Aorta (tissue), 5 donors: Measurements from ENCODE around the gene FHIT. TPM values are rescaled to one million over a fixed set of nuclear protein-coding genes. Genes with fewer than 3 reads are reported as not detected.

Experiments used
- ATAC-seq: fragments of 200-7000 bp; cut with Tn5 transposase; one replicate; pipeline ENCODE4 v1.9.1; 2022; ENCODE audit warnings: moderate library complexity; ENCODE audit not compliant: low FRiP score
- DNase-seq, 2 donors: peaks; one replicate each; pipeline ENCODE4 v3.0.0-alpha.2; 2020
- H3K27ac ChIP-seq, 2 donors: one replicate each; pipeline ENCODE4 v1.5.1; 2013; ENCODE audit warnings: low read length in 2 of 2, mild to moderate bottlenecking in 2 of 2, moderate library complexity in 2 of 2, control low read depth in 1 of 2, inconsistent platforms in 1 of 2, low read depth in 1 of 2
- H3K27me3 ChIP-seq, 2 donors: one replicate each; pipeline ENCODE4 v1.6.1; 2013; ENCODE audit warnings: control low read depth in 1 of 2, low read length in 1 of 2, mild to moderate bottlenecking in 1 of 2, moderate library complexity in 1 of 2; ENCODE audit not compliant: insufficient read depth in 2 of 2, control insufficient read depth in 1 of 2
- H3K36me3 ChIP-seq, 2 donors: one replicate each; pipeline ENCODE4 v1.6.1; 2013; ENCODE audit warnings: control low read depth in 1 of 2, low read length in 1 of 2, mild to moderate bottlenecking in 1 of 2; ENCODE audit not compliant: insufficient read depth in 2 of 2, control insufficient read depth in 1 of 2
- H3K4me1 ChIP-seq, 2 donors: one replicate each; pipeline ENCODE4 v1.6.1; 2013; ENCODE audit warnings: low read length in 2 of 2, control low read depth in 1 of 2, mild to moderate bottlenecking in 1 of 2, moderate library complexity in 1 of 2; ENCODE audit not compliant: insufficient read depth in 2 of 2, control insufficient read depth in 1 of 2
- H3K4me3 ChIP-seq, 2 donors: one replicate each; pipeline ENCODE4 v1.5.1; 2013; ENCODE audit warnings: low read length in 2 of 2, control low read depth in 1 of 2, mild to moderate bottlenecking in 1 of 2
- H3K9me3 ChIP-seq: one replicate; pipeline ENCODE4 v1.6.1; 2013; ENCODE audit warnings: mild to moderate bottlenecking, low read length; ENCODE audit not compliant: control insufficient read depth
- WGBS, 2 donors: extraction: QIAGEN DNeasy Blood & Tissue Kit; methylation state at CpG; one replicate each; pipeline ENCODE4 v1.1.7; 2013; 5-methylcytosine and 5-hydroxymethylcytosine counted together
- intact Hi-C, 2 donors: fragments of 100-400 bp; cut with DNase I; formaldehyde crosslinking; loops; one replicate each; pipeline versions ENCODE4 v1.14.2 to v1.15.0; 2022
- polyA plus RNA-seq, 2 donors: library from polyadenylated mRNA; stranded (reverse); fragments of 200-250 nt; gene quantifications; one replicate each; pipeline ENCODE4 v1.2.3, GENCODE V29; 2013
- total RNA-seq, 2 donors: library from RNA; stranded (reverse); fragmentation: NEBNext Ultra II Directional; extraction: Animal tissue kit (Norgen Biotek cat#: 25700); gene quantifications; one replicate each; pipeline ENCODE4 v1.2.1, GENCODE V29; 2021
- donor health status: healthy with polysubstance abuse.
- donor health status: Bipolar disorder and iron deficiency.
- donor health status: DM: no; HTN: no; CAD: no.
- donor health status: DM: no; HTN: no; CAD: no.
- donor health status: DM: yes; HTN: yes; CAD: no.

Gene FHIT
- total and polyA plus RNA-seq, 4 donors = 1.1 to 9.2 (median 3.0) TPM

DNA sequence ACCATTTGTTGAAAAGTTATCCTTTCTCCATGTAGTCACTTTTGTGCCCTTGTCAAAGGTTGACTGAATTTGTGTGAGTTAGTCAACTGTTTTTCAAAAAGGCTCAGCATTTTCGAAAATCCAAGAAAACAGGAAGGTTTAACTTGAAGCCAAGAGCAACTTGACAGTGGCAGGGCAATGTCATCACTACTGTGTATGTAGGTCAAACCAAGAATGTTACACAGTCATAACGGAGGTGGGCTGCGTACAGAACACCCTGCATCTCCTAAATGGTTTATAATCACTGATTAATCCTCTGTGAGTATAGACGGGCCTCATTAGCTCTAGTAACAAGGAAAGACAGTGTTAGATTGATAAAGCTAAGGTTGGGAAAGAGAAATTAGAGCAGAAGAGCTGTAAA is 1064.9 kb downstream of the FHIT start:
- Histone ChIP-seq H3K27me3 (no peaks in the 10 kb centered on the region), H3K4me3 (no peak overlapping the region), H3K36me3 (no peaks in the 10 kb centered on the region), H3K4me1 (no peaks in the 10 kb centered on the region), H3K27ac (no peak overlapping the region), H3K9me3 (peaks cover 1% of the 10 kb centered on the region)
- WGBS, 2 donors = 81 to 83% methylated on average over 4 of the region's 4 CpGs
- intact Hi-C loops = no loop called here
- DNase-seq (no peak), ATAC-seq (no peak)

DNA sequence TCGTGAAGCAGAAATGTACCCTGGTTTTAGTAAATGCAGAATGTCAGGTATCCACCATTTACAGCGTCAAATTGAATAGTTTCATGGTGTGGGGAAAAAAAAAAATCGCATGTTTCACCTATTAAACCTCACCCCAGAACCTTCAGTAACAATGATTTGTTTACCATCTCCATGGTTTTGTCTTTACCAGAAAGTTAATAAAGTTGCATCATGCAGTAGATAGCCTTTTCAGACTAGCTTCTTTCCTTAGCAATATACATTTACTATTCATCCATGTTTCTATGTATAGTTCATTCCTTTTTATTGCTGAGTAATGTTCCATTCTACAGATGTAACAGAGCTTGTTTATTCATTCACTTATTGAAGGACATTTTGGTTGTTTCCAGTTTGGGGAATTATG is 1066.1 kb downstream of the FHIT start:
- H3K27ac ChIP-seq = no peak overlapping the region
- ATAC-seq (no peak), DNase-seq (no peak)
- intact Hi-C loops = no loop called here
- no peaks in the 10 kb centered on the region for H3K4me1 ChIP-seq
- no peaks in the 10 kb centered on the region for H3K36me3 ChIP-seq
- H3K9me3 ChIP-seq = peaks cover 1% of the 10 kb centered on the region
- H3K27me3 ChIP-seq = no peaks in the 10 kb centered on the region
- 95 to 100% methylated on average over 3 of the region's 3 CpGs for WGBS, 2 donors
- H3K4me3 ChIP-seq = no peak overlapping the region

DNA sequence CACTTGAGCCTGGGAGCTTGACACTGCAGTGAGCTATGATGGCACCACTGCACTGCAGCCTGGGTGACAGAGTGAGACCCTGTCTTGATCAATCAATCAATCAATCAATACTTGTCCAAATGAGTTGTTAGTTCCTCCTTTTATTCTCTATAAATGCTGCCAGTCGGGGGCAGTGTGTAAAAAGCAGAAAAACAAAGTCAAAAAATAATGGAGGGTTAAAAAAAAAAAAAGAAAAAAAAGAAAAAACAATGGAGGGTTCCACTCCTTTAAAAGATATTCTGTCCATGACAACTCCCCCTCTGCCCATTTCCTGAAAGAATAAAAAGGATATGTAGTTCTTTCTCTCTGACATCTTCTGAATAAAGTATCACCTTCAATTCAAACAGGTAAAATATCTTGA is 1068.6 kb downstream of the FHIT start:
- H3K9me3 ChIP-seq = peaks cover 1% of the 10 kb centered on the region
- intact Hi-C loops = no loop called here
- no peak for ATAC-seq
- H3K4me1 ChIP-seq = no peaks in the 10 kb centered on the region
- DNase-seq = no peak
- H3K27me3 ChIP-seq = no peaks in the 10 kb centered on the region
- no peaks in the 10 kb centered on the region for H3K36me3 ChIP-seq
- no peak overlapping the region for H3K27ac ChIP-seq
- H3K4me3 ChIP-seq = no peak overlapping the region
- WGBS, 2 donors = 76 to 94% methylated on average over 1 of the region's 1 CpG

DNA sequence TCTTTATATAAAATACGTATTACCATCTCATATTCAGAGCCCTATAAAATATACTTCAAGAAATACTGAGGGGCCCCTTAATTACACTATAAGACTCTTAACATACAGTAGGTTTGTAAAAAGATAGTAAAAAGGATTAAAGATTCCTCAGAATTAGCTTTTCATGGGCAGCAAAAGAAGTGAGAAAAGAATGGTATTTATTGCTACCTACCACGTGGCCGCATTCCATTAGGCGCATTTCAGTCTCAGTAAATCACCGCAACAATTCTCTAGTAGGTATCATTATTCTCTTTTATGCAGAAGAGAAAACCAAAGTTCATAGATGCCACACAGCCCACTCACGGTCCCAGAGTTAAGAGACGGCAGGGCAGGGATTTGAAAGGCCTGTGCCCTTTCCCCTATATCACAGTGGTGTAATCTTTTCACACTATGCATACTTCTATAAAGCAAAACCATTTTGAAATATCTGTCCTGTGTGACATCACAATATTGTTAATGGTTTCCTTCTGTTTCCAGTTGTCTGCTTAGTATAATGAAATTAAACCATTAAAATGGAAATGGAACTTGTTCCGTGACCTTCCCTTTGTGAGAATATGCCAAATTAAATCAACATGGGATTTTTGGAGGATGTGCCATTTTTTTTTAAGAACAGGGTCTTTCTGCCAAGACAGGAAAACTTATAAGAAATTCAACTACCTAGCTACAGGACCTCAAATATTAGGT is 1072.2 kb downstream of the FHIT start:
- ATAC-seq (no peak), DNase-seq (no peak)
- Histone ChIP-seq H3K9me3 (no peaks in the 10 kb centered on the region), H3K27ac (no peak overlapping the region), H3K36me3 (no peaks in the 10 kb centered on the region), H3K27me3 (no peaks in the 10 kb centered on the region), H3K4me1 (no peaks in the 10 kb centered on the region), H3K4me3 (no peak overlapping the region)
- 89 to 93% methylated on average over 8 of the region's 8 CpGs for WGBS, 2 donors
- intact Hi-C loops = no loop called here

DNA sequence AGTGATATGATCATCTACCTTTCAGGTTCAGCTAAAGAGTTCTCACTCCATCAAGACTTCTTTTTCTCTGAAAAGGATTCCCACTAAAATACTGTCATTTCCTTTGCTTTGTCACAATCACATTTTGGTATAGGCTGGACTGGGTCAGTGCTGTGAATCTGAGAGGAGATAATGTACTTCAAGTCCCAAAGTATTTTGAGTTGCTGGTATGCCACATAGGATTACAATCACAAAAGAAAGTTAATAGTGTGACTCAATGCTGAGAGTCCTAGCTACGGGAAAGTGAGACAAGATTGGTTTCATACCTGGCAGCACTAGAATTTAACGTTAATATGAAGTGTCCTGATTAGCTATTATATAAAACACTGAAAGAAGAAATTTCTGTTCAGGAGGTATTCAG is 1073.5 kb downstream of the FHIT start:
- ATAC-seq (no peak), DNase-seq (no peak)
- no peak overlapping the region for H3K27ac ChIP-seq
- H3K4me1 ChIP-seq = no peaks in the 10 kb centered on the region
- intact Hi-C loops = no loop called here
- no peak overlapping the region for H3K4me3 ChIP-seq
- no peaks in the 10 kb centered on the region for H3K9me3 ChIP-seq
- peaks cover 0 to 2% of the 10 kb centered on the region in 2 donors for H3K36me3 ChIP-seq
- 91 to 92% methylated on average over 2 of the region's 2 CpGs for WGBS, 2 donors
- no peaks in the 10 kb centered on the region for H3K27me3 ChIP-seq

DNA sequence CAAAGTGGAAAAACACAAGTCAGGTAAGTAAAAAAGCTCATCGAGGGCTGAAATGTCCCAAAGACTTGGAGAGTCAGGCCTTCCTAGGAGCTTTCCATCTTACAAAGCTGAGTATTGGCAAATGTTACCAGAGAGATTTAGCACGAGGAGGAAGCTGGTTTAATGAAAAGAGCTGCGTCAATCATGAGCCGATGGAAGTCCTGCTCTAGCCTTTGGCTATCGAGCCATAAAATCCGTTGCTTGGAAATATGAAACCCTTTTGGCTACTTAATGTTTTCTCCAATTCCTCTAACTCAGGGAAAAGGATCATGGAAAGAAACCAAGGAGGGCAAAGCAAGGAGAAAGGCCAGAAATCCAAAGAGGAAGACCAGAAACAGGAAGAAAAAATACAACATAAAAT is 1074.6 kb downstream of the FHIT start:
- DNase-seq (no peak), ATAC-seq (no peak)
- no peaks in the 10 kb centered on the region for H3K27me3 ChIP-seq
- intact Hi-C loops = no loop called here
- no peaks in the 10 kb centered on the region for H3K9me3 ChIP-seq
- no peaks in the 10 kb centered on the region for H3K4me1 ChIP-seq
- WGBS, 2 donors = 63 to 65% methylated on average over 6 of the region's 6 CpGs
- H3K27ac ChIP-seq = no peak overlapping the region
- no peak overlapping the region for H3K4me3 ChIP-seq
- peaks cover 0 to 2% of the 10 kb centered on the region in 2 donors for H3K36me3 ChIP-seq

DNA sequence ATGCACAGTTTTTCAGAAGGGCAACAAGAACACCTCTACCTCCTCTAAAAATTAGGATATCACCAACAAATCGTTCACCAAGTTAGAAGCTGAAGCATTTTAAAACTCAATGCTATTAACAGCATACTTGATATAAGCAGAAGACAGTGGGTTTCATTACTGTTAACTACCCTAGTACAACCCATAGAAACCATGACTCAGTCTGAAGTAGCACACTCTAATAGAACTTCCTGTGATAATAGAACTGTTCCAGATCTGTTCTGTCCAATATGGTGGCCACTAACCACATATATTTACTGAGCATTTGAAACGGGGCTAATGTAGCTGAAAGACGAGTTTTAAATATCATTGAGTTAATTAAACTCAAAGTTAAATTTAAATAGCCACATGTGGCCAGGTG is 1075.6 kb downstream of the FHIT start:
- no peak for DNase-seq
- WGBS, 2 donors = 93% methylated on average over 3 of the region's 3 CpGs
- no peaks in the 10 kb centered on the region for H3K27me3 ChIP-seq

DNA sequence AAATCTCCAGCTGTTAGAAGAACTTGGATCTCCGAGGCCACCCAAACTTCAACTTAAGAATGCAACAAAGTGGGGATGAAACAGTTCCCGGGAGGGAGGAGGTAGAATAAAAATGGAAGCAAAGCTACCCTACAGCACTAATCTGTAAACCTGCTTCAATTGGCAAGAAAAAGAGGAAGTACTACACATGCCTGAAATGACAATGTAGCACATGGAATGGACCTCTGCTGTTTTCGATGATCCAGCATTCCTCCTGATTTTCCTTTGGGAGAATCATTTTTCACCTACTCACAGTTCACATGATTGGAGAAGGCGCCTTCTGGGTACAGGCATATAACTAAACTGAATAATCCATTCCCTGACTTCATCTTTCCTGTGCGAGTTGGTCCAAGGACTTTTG is 1081.5 kb downstream of the FHIT start:
- Histone ChIP-seq H3K27me3 (no peaks in the 10 kb centered on the region), H3K4me3 (no peak overlapping the region), H3K9me3 (no peaks in the 10 kb centered on the region), H3K27ac (no peak overlapping the region), H3K4me1 (peaks cover 0 to 4% of the 10 kb centered on the region in 2 donors), H3K36me3 (peaks cover 0 to 2% of the 10 kb centered on the region in 2 donors)
- DNase-seq (no peak), ATAC-seq (no peak)
- intact Hi-C loops = no loop called here
- 92 to 97% methylated on average over 5 of the region's 5 CpGs for WGBS, 2 donors

More for the DNA sequence above, 1075.6 kb downstream of the FHIT start:
- Histone ChIP-seq H3K27ac (no peak overlapping the region), H3K4me1 (no peaks in the 10 kb centered on the region), H3K4me3 (no peak overlapping the region), H3K9me3 (no peaks in the 10 kb centered on the region), H3K36me3 (peaks cover 0 to 2% of the 10 kb centered on the region in 2 donors)
- intact Hi-C loops = no loop called here
- ATAC-seq = no peak

DNA sequence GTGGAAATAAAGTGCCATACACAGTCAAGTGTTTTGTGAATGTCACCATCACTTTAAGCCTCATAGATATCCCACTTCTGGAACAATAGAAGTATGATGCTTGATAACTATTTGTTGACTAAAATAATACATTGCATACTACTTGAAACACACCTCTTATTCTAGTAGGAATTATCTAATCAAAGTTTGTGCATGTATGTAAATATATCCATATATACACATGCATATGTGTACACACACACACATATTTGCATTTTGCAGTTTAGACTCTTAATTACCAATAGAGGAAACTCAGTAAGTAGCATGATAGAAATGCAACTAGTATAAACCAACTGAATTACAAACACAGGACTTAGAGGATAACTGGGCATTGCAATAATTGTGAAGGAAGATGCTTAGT is 1084.1 kb downstream of the FHIT start:
- H3K27ac ChIP-seq = no peak overlapping the region
- ATAC-seq (no peak), DNase-seq (no peak)
- no peaks in the 10 kb centered on the region for H3K36me3 ChIP-seq
- intact Hi-C loops = no loop called here
- peaks cover 0 to 4% of the 10 kb centered on the region in 2 donors for H3K4me1 ChIP-seq
- H3K9me3 ChIP-seq = no peaks in the 10 kb centered on the region
- no peaks in the 10 kb centered on the region for H3K27me3 ChIP-seq
- no peak overlapping the region for H3K4me3 ChIP-seq
